HepG2 (cell line): ENCODE measurements around the gene AMD1. TPM values are rescaled to one million over a fixed set of nuclear protein-coding genes. Genes with fewer than 3 reads are reported as not detected.

Source experiments
- ATAC-seq: fragments of 200-7000 bp; cut with Tn5 transposase; 3 replicates; pipeline ENCODE4 v1.9.1; 2020; ENCODE audit warnings: mild to moderate bottlenecking, moderate library complexity
- BruUV-seq: library from RNA; stranded (reverse); fragments of 400-500 nt; replicated peaks from 2 replicates; lab custom pipeline; 2021; lab: Mats Ljungman, UMichigan
- CTCF ChIA-PET: fragments of 300-600 bp; formaldehyde crosslinking; extraction: SDS; loops from one replicate; lab custom pipeline; 2021; ENCODE audit warnings: low total read pairs, inconsistent platforms, low intra/inter-chr PET ratio; lab: Yijun Ruan, JAX
- POLR2A ChIA-PET: fragments of 350-600 bp; sonication (Branson Sonifier 250); formaldehyde crosslinking; loops from one replicate; lab custom pipeline; 2020; ENCODE audit warnings: antibody characterized with exemption, inconsistent platforms; lab: Yijun Ruan, JAX
- DNase-seq: peaks from one replicate; pipeline ENCODE4 v3.0.0-alpha.2; 2015; ENCODE audit warnings: low spot score
- FAIRE-seq: peaks from 3 replicates; lab custom pipeline; 2011; peaks lifted over from hg19 to GRCh38; lab: Jason Lieb, UNC
- H2AFZ ChIP-seq: one replicate; pipeline ENCODE4 v1.6.1; 2011; ENCODE audit warnings: low read length, inconsistent platforms
- H3K27ac ChIP-seq: fragments of 300-600 bp; 3 replicates; pipeline ENCODE4 v1.8.0; 2011; ENCODE audit warnings: mixed run types, mild to moderate bottlenecking, mixed read lengths, low read length, inconsistent platforms; ENCODE audit not compliant: insufficient read depth; ENCODE audit errors: extremely low read length
- H3K27me3 ChIP-seq, 2 experiments: fragments of 200-600 bp in 1 of 2; 2 replicates in 1 of 2; 3 replicates in 1 of 2; pipeline versions ENCODE4 v1.6.0 to v1.8.0; 2011; ENCODE audit warnings: low read length in 2 of 2, mild to moderate bottlenecking in 2 of 2, moderate library complexity in 2 of 2, inconsistent platforms in 1 of 2; ENCODE audit not compliant: insufficient read depth in 2 of 2, control insufficient read depth in 1 of 2
- H3K36me3 ChIP-seq, 2 experiments: fragments of 200-600 bp in 1 of 2; replicated peaks in 1 of 2; 2 replicates in 1 of 2; 3 replicates in 1 of 2; pipeline versions ENCODE4 v1.5.1 to v1.8.0; 2011; ENCODE audit warnings: low read length in 2 of 2, inconsistent platforms in 1 of 2; ENCODE audit not compliant: insufficient read depth in 2 of 2, control insufficient read depth in 1 of 2
- H3K4me1 ChIP-seq: 2 replicates; pipeline ENCODE4 v1.5.1; 2012; ENCODE audit warnings: low read length, inconsistent platforms; ENCODE audit not compliant: insufficient read depth
- H3K4me2 ChIP-seq: 2 replicates; pipeline ENCODE4 v1.6.0; 2011; ENCODE audit warnings: low read depth, low read length, inconsistent platforms
- H3K4me3 ChIP-seq, 3 experiments: fragments of 200-600 bp in 1 of 3; sonication (generic), shearing (Covaris generic) in 1 of 3; replicated peaks in 1 of 3; 2 replicates each; pipeline ENCODE4 v1.5.1; 2011 to 2016; ENCODE audit warnings: low read length in 3 of 3, inconsistent platforms in 2 of 3, low read depth in 2 of 3, mild to moderate bottlenecking in 2 of 3, control low read depth in 1 of 3, mixed read lengths in 1 of 3; ENCODE audit not compliant: insufficient read depth in 1 of 3
- H3K79me2 ChIP-seq: one replicate; pipeline ENCODE4 v1.6.1; 2011; ENCODE audit warnings: low read length, inconsistent platforms; ENCODE audit not compliant: insufficient read depth
- H3K9ac ChIP-seq: 2 replicates; pipeline ENCODE4 v1.6.0; 2011; ENCODE audit warnings: mild to moderate bottlenecking, low read depth, low read length, inconsistent platforms; ENCODE audit not compliant: insufficient read depth
- H3K9me3 ChIP-seq: 2 replicates; pipeline ENCODE4 v1.5.1; 2012; ENCODE audit warnings: mild to moderate bottlenecking, low read length
- H4K20me1 ChIP-seq: 2 replicates; pipeline ENCODE4 v1.6.0; 2011; ENCODE audit warnings: inconsistent platforms, mild to moderate bottlenecking, low read length, moderate library complexity; ENCODE audit not compliant: insufficient read depth
- ATF1 ChIP-seq: IDR thresholded peaks from 2 replicates; pipeline ENCODE4 v1.6.1; 2016; ENCODE audit warnings: mild to moderate bottlenecking, control low read depth
- CBX2 ChIP-seq, 2 experiments: fragments of 200-600 bp in 1 of 2; sonication (generic); formaldehyde crosslinking in 1 of 2; IDR thresholded peaks; 2 replicates each; pipeline versions ENCODE4 v1.7.0 to v1.8.1; 2018 to 2022; ENCODE audit warnings: low read depth in 2 of 2, low read length in 1 of 2, mild to moderate bottlenecking in 1 of 2, missing genetic modification reagents in 1 of 2
- ISX ChIP-seq: sonication (generic); formaldehyde crosslinking; conservative IDR thresholded peaks from 2 replicates; pipeline ENCODE4 v1.5.0; 2020; ENCODE audit warnings: missing genetic modification reagents
- MAFF ChIP-seq: IDR thresholded peaks from 2 replicates; pipeline ENCODE4 v1.6.1; 2011; ENCODE audit warnings: low read depth, low read length, improper control_type of control experiment
- MAFK ChIP-seq, 2 experiments: IDR thresholded peaks in 1 of 2; conservative IDR thresholded peaks in 1 of 2; 2 replicates each; pipeline ENCODE4 v1.6.1; 2011; ENCODE audit warnings: improper control_type of control experiment in 2 of 2, low read length in 2 of 2
- NONO ChIP-seq, 2 experiments: fragments of 450-650 bp in 1 of 2; sonication (generic) in 1 of 2; formaldehyde crosslinking in 1 of 2; IDR thresholded peaks in 1 of 2; conservative IDR thresholded peaks in 1 of 2; 2 replicates each; pipeline versions ENCODE4 v1.6.1 to v1.8.0; 2017 to 2022; ENCODE audit warnings: mild to moderate bottlenecking in 1 of 2, missing genetic modification reagents in 1 of 2, moderate library complexity in 1 of 2
- ONECUT2 ChIP-seq: sonication (generic); formaldehyde crosslinking; IDR thresholded peaks from 2 replicates; pipeline ENCODE4 v1.4.0; 2020; ENCODE audit warnings: missing genetic modification reagents
- PRDM10 ChIP-seq: sonication (generic); formaldehyde crosslinking; IDR thresholded peaks from 2 replicates; pipeline ENCODE4 v1.4.0; 2020; ENCODE audit warnings: low read depth, missing genetic modification reagents
- RARG ChIP-seq: sonication (generic); formaldehyde crosslinking; IDR thresholded peaks from 2 replicates; pipeline ENCODE4 v1.4.0; 2020; ENCODE audit warnings: low read depth, mild to moderate bottlenecking, missing genetic modification reagents
- ZNF121 ChIP-seq: sonication (generic); formaldehyde crosslinking; IDR thresholded peaks from 2 replicates; pipeline ENCODE4 v1.5.0; 2020; ENCODE audit warnings: mild to moderate bottlenecking, missing genetic modification reagents
- ZNF3 ChIP-seq: IDR thresholded peaks from 2 replicates; pipeline ENCODE4 v1.7.0; 2017; ENCODE audit warnings: inconsistent platforms
- ZNF354B ChIP-seq: sonication (generic); formaldehyde crosslinking; IDR thresholded peaks from 2 replicates; pipeline ENCODE4 v1.8.0; 2022; ENCODE audit warnings: mild to moderate bottlenecking, missing genetic modification reagents
- ZNF501 ChIP-seq: sonication (generic); formaldehyde crosslinking; IDR thresholded peaks from 2 replicates; pipeline ENCODE4 v1.5.1; 2020; ENCODE audit warnings: mild to moderate bottlenecking, moderate library complexity, missing genetic modification reagents
- WGBS: methylation state at CpG from one replicate; pipeline ENCODE4 v1.1.6; 2017; ENCODE audit warnings: low lambda C conversion rate; 5-methylcytosine and 5-hydroxymethylcytosine counted together
- in situ Hi-C: cut with HindIII; loops from 2 replicates; pipeline ENCODE4 v1.10.0; 2017; ENCODE audit warnings: low pct_unique_long_range_greater_than_20kb; ENCODE audit not compliant: extremely low pct_ligation_motif_present
- intact Hi-C: fragments of 100-400 bp; cut with micrococcal nuclease; formaldehyde crosslinking; loops from one replicate; pipeline ENCODE4 v1.10.0; 2022; ENCODE audit not compliant: unreplicated experiment
- polyA plus RNA-seq, 8 experiments: library from polyadenylated mRNA; depleted of rRNA in 3 of 8; stranded (reverse) in 7 of 8; unstranded in 1 of 8; fragments of >200 nt; fragmentation: Illumina TruSeq in 4 of 8; extraction: Trizol in 4 of 8; gene quantifications; 2 replicates each; pipeline versions ENCODE4 v1.2.1 to v1.2.3, GENCODE V29; 2011 to 2016; ENCODE audit warnings: low read depth in 4 of 8, missing spikeins in 1 of 8, mixed read lengths in 1 of 8; ENCODE audit not compliant: insufficient read depth in 1 of 8
- total RNA-seq, 5 experiments: library from RNA; depleted of rRNA; stranded (reverse); fragments of >200 nt; fragmentation: Illumina TruSeq; extraction: Trizol; gene quantifications; 2 replicates each; pipeline ENCODE4 v1.2.3, GENCODE V29; 2016; ENCODE audit warnings: low read depth in 1 of 5

Gene AMD1
- total and polyA plus RNA-seq, 2 of the 13 experiments (the other 11 are each of a cell fraction or from before 2014, with no cell fraction given): 108 to 123 TPM

- FAIRE-seq: no peak
- BruUV-seq: no TSS peak
- H4K20me1 ChIP-seq: peaks cover 100% of the 10 kb centered on the region
- peaks cover 83% of the 10 kb centered on the region for H3K4me1 ChIP-seq
- intact Hi-C loops (no loop called here), in situ Hi-C loops (no loop called here)
- H3K9ac ChIP-seq: no peak overlapping the region
- H3K79me2 ChIP-seq: peaks cover 99% of the 10 kb centered on the region
- no peaks in the 10 kb centered on the region for H3K9me3 ChIP-seq
- POLR2A ChIA-PET: interaction anchor here (0.8 to 2.0 kb wide), 2 partner anchors 9 to 67 kb away, joined by 3 to 6 read pairs; partner anchors contain the start of gene CDK19
- ATAC-seq: no peak
- peaks cover 2 to 8% of the 10 kb centered on the region in 2 experiments; a peak in 2 of 5 replicates for H3K36me3 ChIP-seq
- no peak for TF ChIP-seq MAFK (conservative IDR thresholded peaks at IDR 0.05 in 1 of 2, IDR thresholded peaks at IDR 0.05 in 1 of 2; ENCODE audit: low read length in 2 of 2)
- TF ChIP-seq MAFF: 0 out of 2 replicates have a peak, but pooled peaks have one; percentile 5
- CTCF ChIA-PET: no interaction called here
- 60% methylated on average over 1 of the region's 1 CpG for WGBS
- H3K4me2 ChIP-seq: peak overlapping the region; percentile 79
- H3K4me3 ChIP-seq: peak overlapping the region in 2 of 3 experiments; percentile 2 to 31; a peak in 1 of 6 replicates
- no peak overlapping the region for H3K27ac ChIP-seq
- H2AFZ ChIP-seq: no peak overlapping the region
- no peak for DNase-seq
- H3K27me3 ChIP-seq: no peaks in the 10 kb centered on the region
Observed at GRCh38 chr6:110882274-110882619, 7.7 kb downstream of the AMD1 start.

- H2AFZ ChIP-seq: no peak overlapping the region
- H3K36me3 ChIP-seq: peaks cover 2 to 8% of the 10 kb centered on the region in 2 experiments; a peak in 2 of 5 replicates
- no peaks in the 10 kb centered on the region for H3K27me3 ChIP-seq
- intact Hi-C loops: loop anchor here (1.0 kb wide), 1 partner anchor 116 kb away; no protein-coding TSS in a partner anchor
- WGBS: 91% methylated on average over 2 of the region's 2 CpGs
- H3K4me3 ChIP-seq: 0 out of 6 replicates have a peak overlapping the region, but pooled peaks of 1 of the 3 experiments have one; percentile 2
- H3K9ac ChIP-seq: no peak overlapping the region
- no TSS peak for BruUV-seq
- ATAC-seq (no peak), DNase-seq (no peak), FAIRE-seq (peak; percentile 46)
- peaks cover 100% of the 10 kb centered on the region for H4K20me1 ChIP-seq
- in situ Hi-C loops: no loop called here
- ChIA-PET POLR2A (interaction anchor here (0.8 to 2.0 kb wide), 3 partner anchors 8 to 68 kb away, joined by 3 to 6 read pairs (median 6); partner anchors contain the start of genes AMD1 and CDK19), CTCF (no interaction called here)
- H3K79me2 ChIP-seq: peaks cover 99% of the 10 kb centered on the region
- H3K9me3 ChIP-seq: no peaks in the 10 kb centered on the region
- peak overlapping the region; percentile 9 for H3K27ac ChIP-seq
- peaks cover 91% of the 10 kb centered on the region for H3K4me1 ChIP-seq
- H3K4me2 ChIP-seq: peak overlapping the region; percentile 79; the same call in 1 of the 2 replicates
- no peak for TF ChIP-seq ISX (CRISPR knock-in tag)
- TF ChIP-seq PRDM10: no peak
- TF ChIP-seq NONO (IDR thresholded peaks at IDR 0.05): no peak
- TF ChIP-seq NONO (CRISPR knock-in tag; conservative IDR thresholded peaks at IDR 0.05): no peak
- no peak for TF ChIP-seq ZNF501 (CRISPR knock-in tag)
- TF ChIP-seq ZNF3 (CRISPR knock-in tag): no peak
- TF ChIP-seq ONECUT2: no peak
- no peak for TF ChIP-seq RARG (CRISPR knock-in tag)
- TF ChIP-seq ZNF121 (CRISPR knock-in tag): no peak
- TF ChIP-seq ZNF354B (CRISPR knock-in tag): no peak
- no peak for TF ChIP-seq ATF1
- no peak for TF ChIP-seq CBX2 (IDR thresholded peaks at IDR 0.05; ENCODE audit: low read depth, low read length)
- no peak for TF ChIP-seq CBX2 (CRISPR knock-in tag; IDR thresholded peaks at IDR 0.05; ENCODE audit: low read depth)
Observed at GRCh38 chr6:110882824-110883554, 8.4 kb downstream of the AMD1 start.
